GM12878 (cell line): Measurements from ENCODE around the gene SRSF1. TPM values are rescaled to one million over a fixed set of nuclear protein-coding genes. Genes with fewer than 3 reads are reported as not detected.

Experiments
- ATAC-seq: fragments of 200-7000 bp; cut with Tn5 transposase; 3 replicates; pipeline ENCODE4 v1.9.1; 2020; ENCODE audit warnings: mild to moderate bottlenecking, moderate library complexity
- BruUV-seq: library from RNA; stranded (reverse); fragments of 400-500 nt; replicated peaks from 2 replicates; lab custom pipeline; 2021; lab: Mats Ljungman, UMichigan
- CTCF ChIA-PET: fragments of 300-600 bp; sonication (Branson Sonifier 250); formaldehyde crosslinking; extraction: SDS; loops from one replicate; lab custom pipeline; 2021; ENCODE audit warnings: inconsistent platforms; lab: Yijun Ruan, JAX
- POLR2A ChIA-PET: fragments of 350-600 bp; formaldehyde crosslinking; extraction: SDS; loops from one replicate; lab custom pipeline; 2021; ENCODE audit warnings: inconsistent platforms; lab: Charles Lee
- RAD21 ChIA-PET: fragments of 300-600 bp; sonication (Branson Sonifier 250); formaldehyde crosslinking; loops from one replicate; lab custom pipeline; 2023; ENCODE audit warnings: antibody characterized with exemption; ENCODE audit not compliant: unreplicated experiment; lab: Charles Lee
- SMC1A ChIA-PET: fragments of 300-600 bp; sonication (Branson Sonifier 250); formaldehyde crosslinking; loops from one replicate; lab custom pipeline; 2023; ENCODE audit not compliant: unreplicated experiment, uncharacterized antibody; lab: Charles Lee
- DNase-seq: peaks from one replicate; pipeline ENCODE4 v3.0.0-alpha.2; 2011; ENCODE audit warnings: low read depth, low spot score
- FAIRE-seq: peaks from 3 replicates; lab custom pipeline; 2011; peaks lifted over from hg19 to GRCh38; lab: Jason Lieb, UNC
- H2AFZ ChIP-seq: 2 replicates; pipeline ENCODE4 v1.6.0; 2011; ENCODE audit warnings: low read depth, low read length, control low read depth; ENCODE audit not compliant: control insufficient read depth
- H3K27ac ChIP-seq: 2 replicates; pipeline ENCODE4 v1.5.1; 2011; ENCODE audit warnings: control low read depth; ENCODE audit not compliant: control insufficient read depth, insufficient read depth
- H3K27me3 ChIP-seq, 2 experiments: replicated peaks in 1 of 2; 2 replicates each; pipeline versions ENCODE4 v1.6.0 to v1.6.1; 2011; ENCODE audit warnings: low read length in 1 of 2; ENCODE audit not compliant: control insufficient read depth in 2 of 2, insufficient read depth in 2 of 2
- H3K36me3 ChIP-seq, 2 experiments: 2 replicates each; pipeline ENCODE4 v1.5.1; 2011; ENCODE audit warnings: low read length in 1 of 2; ENCODE audit not compliant: control insufficient read depth in 2 of 2, insufficient read depth in 2 of 2
- H3K4me1 ChIP-seq: 2 replicates; pipeline ENCODE4 v1.6.1; 2011; ENCODE audit warnings: mild to moderate bottlenecking, low read length, moderate library complexity, mixed read lengths; ENCODE audit not compliant: control insufficient read depth, insufficient read depth
- H3K4me2 ChIP-seq: 2 replicates; pipeline ENCODE4 v1.6.0; 2011; ENCODE audit warnings: control low read depth; ENCODE audit not compliant: control insufficient read depth, insufficient read depth
- H3K4me3 ChIP-seq: fragments of 200-600 bp; sonication (generic); 2 replicates; pipeline ENCODE4 v1.5.1; 2016
- H3K79me2 ChIP-seq: 2 replicates; pipeline ENCODE4 v1.6.0; 2011; ENCODE audit warnings: low read length; ENCODE audit not compliant: control insufficient read depth, insufficient read depth
- H3K9ac ChIP-seq: 2 replicates; pipeline ENCODE4 v1.8.0; 2011; ENCODE audit warnings: low read length, control low read depth, mixed read lengths; ENCODE audit not compliant: control insufficient read depth, insufficient read depth
- H3K9me3 ChIP-seq: replicated peaks from 3 replicates; pipeline ENCODE4 v1.5.1; 2011; ENCODE audit warnings: mild to moderate bottlenecking, low read length; ENCODE audit not compliant: control insufficient read depth, insufficient read depth
- H4K20me1 ChIP-seq: 2 replicates; pipeline ENCODE4 v1.6.0; 2011; ENCODE audit not compliant: control insufficient read depth, insufficient read depth
- BCL3 ChIP-seq: IDR thresholded peaks from 2 replicates; pipeline ENCODE4 v1.6.1; 2011; ENCODE audit warnings: borderline replicate concordance, low read depth, mild to moderate bottlenecking, moderate library complexity, low read length; ENCODE audit not compliant: insufficient read depth, poor library complexity, severe bottlenecking
- BCLAF1 ChIP-seq: fragments of 450-650 bp; IDR thresholded peaks from 2 replicates; pipeline ENCODE4 v1.6.1; 2017; ENCODE audit warnings: antibody characterized with exemption, mild to moderate bottlenecking, moderate library complexity
- BRCA1 ChIP-seq: IDR thresholded peaks from 2 replicates; pipeline ENCODE4 v1.6.1; 2011; ENCODE audit warnings: low read depth, low read length, improper control_type of control experiment
- CTCF ChIP-seq, 3 experiments: IDR thresholded peaks in 2 of 3; conservative IDR thresholded peaks in 1 of 3; 2 replicates each; pipeline ENCODE4 v1.5.1; 2011; ENCODE audit warnings: low read depth in 3 of 3, low read length in 3 of 3, mild to moderate bottlenecking in 3 of 3, control low read depth in 2 of 3, moderate library complexity in 2 of 3, inconsistent platforms in 1 of 3, mixed read lengths in 1 of 3; ENCODE audit not compliant: control insufficient read depth in 2 of 3, insufficient read depth in 1 of 3; ENCODE audit errors: extremely low read depth in 1 of 3
- E2F4 ChIP-seq: IDR thresholded peaks from 2 replicates; pipeline ENCODE4 v1.6.1; 2012; ENCODE audit warnings: low read depth, low read length, improper control_type of control experiment
- KLF5 ChIP-seq: fragments of 450-650 bp; IDR thresholded peaks from 2 replicates; pipeline ENCODE4 v1.6.1; 2014; ENCODE audit warnings: mild to moderate bottlenecking; ENCODE audit not compliant: partially characterized antibody
- MYC ChIP-seq: IDR thresholded peaks from 2 replicates; pipeline ENCODE4 v1.6.1; 2011; ENCODE audit warnings: mild to moderate bottlenecking, low read length, moderate library complexity, inconsistent platforms; ENCODE audit not compliant: insufficient read depth, insufficient replicate concordance, insufficient read length, severe bottlenecking
- POLR2A ChIP-seq: IDR thresholded peaks from 2 replicates; pipeline ENCODE4 v1.6.1; 2011; ENCODE audit warnings: low read depth, mild to moderate bottlenecking, low read length
- POLR2AphosphoS2 ChIP-seq: IDR thresholded peaks from 2 replicates; pipeline ENCODE4 v1.6.1; 2011; ENCODE audit warnings: low read depth, mild to moderate bottlenecking, low read length, improper control_type of control experiment, moderate library complexity
- RAD21 ChIP-seq: IDR thresholded peaks from 2 replicates; pipeline ENCODE4 v1.6.1; 2011; ENCODE audit warnings: mild to moderate bottlenecking, low read depth, low read length, moderate library complexity; ENCODE audit not compliant: insufficient read depth
- SMAD5 ChIP-seq: IDR thresholded peaks from 2 replicates; pipeline ENCODE4 v1.6.1; 2016; ENCODE audit warnings: antibody characterized with exemption, low read depth
- SMARCA5 ChIP-seq: fragments of 450-650 bp; IDR thresholded peaks from 2 replicates; pipeline ENCODE4 v1.6.1; 2017; ENCODE audit warnings: mild to moderate bottlenecking
- SRF ChIP-seq, 2 experiments: IDR thresholded peaks; 2 replicates each; pipeline ENCODE4 v1.6.1; 2011; ENCODE audit warnings: low read depth in 2 of 2, low read length in 2 of 2, mild to moderate bottlenecking in 1 of 2, moderate library complexity in 1 of 2
- TCF12 ChIP-seq: IDR thresholded peaks from 2 replicates; pipeline ENCODE4 v1.6.1; 2011; ENCODE audit warnings: low read depth, mild to moderate bottlenecking, low read length
- ZNF217 ChIP-seq: fragments of 450-650 bp; IDR thresholded peaks from 2 replicates; pipeline ENCODE4 v1.6.1; 2017; ENCODE audit warnings: antibody characterized with exemption, mild to moderate bottlenecking
- ZNF622 ChIP-seq: fragments of 450-650 bp; IDR thresholded peaks from 2 replicates; pipeline ENCODE4 v1.6.1; 2017; ENCODE audit warnings: mild to moderate bottlenecking, inconsistent platforms
- WGBS: methylation state at CpG from one replicate; pipeline ENCODE4 v1.1.6; 2016; ENCODE audit warnings: low lambda C conversion rate; ENCODE audit not compliant: insufficient replicate concordance, insufficient coverage; ENCODE audit errors: missing lambda C conversion rate; 5-methylcytosine and 5-hydroxymethylcytosine counted together
- in situ Hi-C: fragments of 300-500 bp; cut with MboI; formaldehyde crosslinking; loops from 9 replicates; pipeline ENCODE4 v1.14.3; 2018; ENCODE audit warnings: mixed read lengths
- intact Hi-C: fragments of 100-400 bp; cut with micrococcal nuclease; formaldehyde crosslinking; loops from one replicate; pipeline ENCODE4 v1.14.2; 2022; ENCODE audit not compliant: unreplicated experiment
- polyA plus RNA-seq, 11 experiments: library from polyadenylated mRNA; depleted of rRNA in 4 of 11; unstranded in 6 of 11; stranded (reverse) in 5 of 11; fragments of >200 nt; fragmentation: Nextera tagmentation in 4 of 11; fragmentation: Illumina TruSeq in 1 of 11; extraction: Ambion mirVana in 4 of 11; extraction: Trizol in 1 of 11; gene quantifications; 1 replicate in 1 of 11; 2 replicates in 10 of 11; pipeline versions ENCODE4 v1.2.1 to v1.2.3, GENCODE V29; 2011 to 2016; ENCODE audit warnings: inconsistent platforms in 2 of 11, missing spikeins in 2 of 11, low read depth in 1 of 11
- total RNA-seq, 4 experiments: library from RNA; depleted of rRNA in 3 of 4; stranded (reverse); fragments of >200 nt in 3 of 4; fragmentation: Illumina TruSeq in 1 of 4; extraction: Trizol in 1 of 4; gene quantifications; 2 replicates each; pipeline versions ENCODE4 v1.2.1 to v1.2.3, GENCODE V29; 2013 to 2021

The SRSF1 gene
- total and polyA plus RNA-seq, 10 of the 15 experiments (the other 5 are each of a cell fraction or from before 2014, with no cell fraction given), result 101 to 474 (median 404) TPM

GRCh38 chr17:58028578-58028977, 21.5 kb upstream of the SRSF1 start (continued):
- no peak for TF ChIP-seq BCLAF1
- no peak for TF ChIP-seq ZNF217
- no peak for TF ChIP-seq KLF5
- no peak for TF ChIP-seq TCF12
- TF ChIP-seq BRCA1, result no peak
- TF ChIP-seq POLR2A, result no peak
- no peak for TF ChIP-seq ZNF622
- TF ChIP-seq POLR2AphosphoS2, result no peak

- TF ChIP-seq SMARCA5 (no peak), SRF (IDR thresholded peaks at IDR 0.05; ENCODE audit: low read depth in 2 of 2, low read length in 2 of 2) (no peak), CTCF (IDR thresholded peaks at IDR 0.05 in 2 of 3, conservative IDR thresholded peaks at IDR 0.05 in 1 of 3; ENCODE audit: control insufficient read depth in 2 of 3, extremely low read depth in 1 of 3, insufficient read depth in 1 of 3, low read depth in 3 of 3, low read length in 3 of 3) (no peak), BCL3 (no peak), RAD21 (no peak), SMAD5 (no peak), MYC (no peak), E2F4 (no peak)
- TF ChIP-seq, all 136 proteins: peak for 0
- Histone ChIP-seq H3K4me1 (no peaks in the 10 kb centered on the region), H3K27me3 (no peaks in the 10 kb centered on the region), H3K4me2 (no peak overlapping the region), H4K20me1 (no peaks in the 10 kb centered on the region), H3K27ac (no peak overlapping the region), H3K4me3 (no peak overlapping the region), H3K79me2 (no peaks in the 10 kb centered on the region), H3K36me3 (no peaks in the 10 kb centered on the region), H3K9ac (no peak overlapping the region), H2AFZ (no peak overlapping the region), H3K9me3 (no peaks in the 10 kb centered on the region)
- intact Hi-C loops, result no loop called here
- FAIRE-seq (no peak), ATAC-seq (no peak), DNase-seq (no peak)
- in situ Hi-C loops, result no loop called here
- ChIA-PET CTCF (interaction anchor here (1.3 kb wide), 1 partner anchor 35 kb away, joined by 3 read pairs; no protein-coding TSS in a partner anchor), POLR2A (no interaction called here), SMC1A (no interaction called here), RAD21 (no interaction called here)
- 28% methylated on average over 9 of the region's 9 CpGs for WGBS
- BruUV-seq, result no TSS peak
Observed at GRCh38 chr17:58020401-58020800, 13.4 kb upstream of the SRSF1 start.
